Endodermal cell (in vitro differentiated cells): ENCODE results near the gene SPG21. TPM values are rescaled to one million over a fixed set of nuclear protein-coding genes. Genes with fewer than 3 reads are reported as not detected.

Experiments used
- DNase-seq: peaks from one replicate; pipeline ENCODE4 v3.0.0-alpha.2; 2017
- H3K27ac ChIP-seq: 2 replicates; pipeline ENCODE4 v1.5.1; 2013; ENCODE audit warnings: mild to moderate bottlenecking, low read depth, low read length, moderate library complexity
- H3K27me3 ChIP-seq: 2 replicates; pipeline ENCODE4 v1.6.1; 2013; ENCODE audit warnings: mild to moderate bottlenecking, low read length, moderate library complexity; ENCODE audit not compliant: insufficient read depth, control insufficient read depth, poor library complexity, severe bottlenecking
- H3K36me3 ChIP-seq: 2 replicates; pipeline ENCODE4 v1.7.0; 2013; ENCODE audit warnings: mild to moderate bottlenecking, low read length, moderate library complexity; ENCODE audit not compliant: control insufficient read depth, insufficient read depth
- H3K4me1 ChIP-seq: one replicate; pipeline ENCODE4 v1.7.0; 2013; ENCODE audit warnings: low read length; ENCODE audit not compliant: control insufficient read depth, insufficient read depth
- H3K4me3 ChIP-seq: 2 replicates; pipeline ENCODE4 v1.5.1; 2013; ENCODE audit warnings: mild to moderate bottlenecking, low read length, moderate library complexity
- H3K9ac ChIP-seq: 2 replicates; pipeline ENCODE4 v1.6.1; 2013; ENCODE audit warnings: mild to moderate bottlenecking, low read length, moderate library complexity; ENCODE audit not compliant: poor library complexity, severe bottlenecking; ENCODE audit errors: extremely low read depth
- H3K9me3 ChIP-seq: 2 replicates; pipeline ENCODE4 v1.6.1; 2013; ENCODE audit warnings: mild to moderate bottlenecking, low read length, moderate library complexity; ENCODE audit not compliant: control insufficient read depth
- H3K27ac Mint-ChIP-seq: 2 replicates; pipeline ENCODE4 v1.8.0; 2020; ENCODE audit warnings: mixed read lengths
- H3K27me3 Mint-ChIP-seq: 2 replicates; pipeline ENCODE4 v1.8.0; 2021; ENCODE audit warnings: mild to moderate bottlenecking, mixed read lengths; ENCODE audit not compliant: insufficient read depth
- H3K36me3 Mint-ChIP-seq: 2 replicates; pipeline ENCODE4 v1.8.0; 2020; ENCODE audit warnings: low read depth, mixed read lengths
- H3K4me1 Mint-ChIP-seq: 2 replicates; pipeline ENCODE4 v1.8.0; 2020; ENCODE audit warnings: mixed read lengths
- H3K4me3 Mint-ChIP-seq: 2 replicates; pipeline ENCODE4 v1.8.0; 2020; ENCODE audit warnings: mild to moderate bottlenecking, moderate library complexity, mixed read lengths
- H3K9me3 Mint-ChIP-seq: 2 replicates; pipeline ENCODE4 v1.8.0; 2020; ENCODE audit warnings: mild to moderate bottlenecking, mixed read lengths
- WGBS, 2 experiments: methylation state at CpG; one replicate each; pipeline versions ENCODE4 v1.1.5 to v1.1.7; 2013; ENCODE audit warnings: missing lambda C conversion rate in 2 of 2, mixed read lengths in 1 of 2; ENCODE audit not compliant: insufficient coverage in 1 of 2, insufficient read length in 1 of 2; 5-methylcytosine and 5-hydroxymethylcytosine counted together
- total RNA-seq, 2 donors: library from RNA; stranded (reverse); fragmentation: NEBNext Ultra II Directional in 1 of 2; extraction: Animal tissue kit (Norgen Biotek cat#: 25700) in 1 of 2; gene quantifications; 2 replicates in 1 of 2; 3 replicates in 1 of 2; pipeline ENCODE4 v1.2.1, GENCODE V29; 2021
- TF ChIP-seq, protein P1 (sequence below): fragments of 200-600 bp; sonication (generic); conservative IDR thresholded peaks from 2 replicates; pipeline ENCODE4 v1.5.0; 2021; ENCODE audit warnings: antibody characterized with exemption, mild to moderate bottlenecking

The SPG21 gene
- total RNA-seq, 2 donors from 2014 or later = 77.0 to 96.1 TPM

DNA sequence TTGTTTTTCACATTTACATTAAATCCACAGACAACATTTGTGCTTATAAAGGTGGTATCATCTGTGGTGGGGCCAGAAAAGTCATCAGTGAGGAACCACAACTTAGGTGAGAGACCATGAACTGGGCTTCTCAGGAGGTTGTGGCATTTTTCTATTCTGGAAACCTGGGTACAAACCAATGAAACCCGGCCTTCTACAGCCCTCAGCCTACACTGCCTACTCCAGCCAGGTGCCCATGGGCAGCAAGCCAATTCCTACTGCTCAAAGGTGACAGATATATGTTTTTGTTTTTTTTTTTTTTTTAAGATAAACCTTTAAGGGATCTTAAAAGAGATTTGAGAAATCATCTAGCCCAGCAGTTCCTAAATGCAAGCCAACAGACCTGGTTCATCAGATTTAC, 20.3 kb downstream of the SPG21 start:
- Mint-ChIP-seq H3K27me3 (no peaks in the 10 kb centered on the region), H3K36me3 (peaks cover 69% of the 10 kb centered on the region), H3K4me3 (no peak overlapping the region), H3K27ac (no peak overlapping the region), H3K9me3 (no peaks in the 10 kb centered on the region), H3K4me1 (no peaks in the 10 kb centered on the region)
- TF ChIP-seq, protein P1, sequence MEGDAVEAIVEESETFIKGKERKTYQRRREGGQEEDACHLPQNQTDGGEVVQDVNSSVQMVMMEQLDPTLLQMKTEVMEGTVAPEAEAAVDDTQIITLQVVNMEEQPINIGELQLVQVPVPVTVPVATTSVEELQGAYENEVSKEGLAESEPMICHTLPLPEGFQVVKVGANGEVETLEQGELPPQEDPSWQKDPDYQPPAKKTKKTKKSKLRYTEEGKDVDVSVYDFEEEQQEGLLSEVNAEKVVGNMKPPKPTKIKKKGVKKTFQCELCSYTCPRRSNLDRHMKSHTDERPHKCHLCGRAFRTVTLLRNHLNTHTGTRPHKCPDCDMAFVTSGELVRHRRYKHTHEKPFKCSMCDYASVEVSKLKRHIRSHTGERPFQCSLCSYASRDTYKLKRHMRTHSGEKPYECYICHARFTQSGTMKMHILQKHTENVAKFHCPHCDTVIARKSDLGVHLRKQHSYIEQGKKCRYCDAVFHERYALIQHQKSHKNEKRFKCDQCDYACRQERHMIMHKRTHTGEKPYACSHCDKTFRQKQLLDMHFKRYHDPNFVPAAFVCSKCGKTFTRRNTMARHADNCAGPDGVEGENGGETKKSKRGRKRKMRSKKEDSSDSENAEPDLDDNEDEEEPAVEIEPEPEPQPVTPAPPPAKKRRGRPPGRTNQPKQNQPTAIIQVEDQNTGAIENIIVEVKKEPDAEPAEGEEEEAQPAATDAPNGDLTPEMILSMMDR = no peak
- no peak overlapping the region for H3K27ac ChIP-seq
- no peak for DNase-seq
- H3K9ac ChIP-seq = no peak overlapping the region
- no peaks in the 10 kb centered on the region for H3K9me3 ChIP-seq
- H3K27me3 ChIP-seq = no peaks in the 10 kb centered on the region
- H3K4me3 ChIP-seq = no peak overlapping the region
- H3K36me3 ChIP-seq = peaks cover 72% of the 10 kb centered on the region
- no peaks in the 10 kb centered on the region for H3K4me1 ChIP-seq
- WGBS, 2 experiments = 92% methylated on average over 1 of the region's 1 CpG; no CpG with 5 or more reads in 1 of the 2 experiments

DNA sequence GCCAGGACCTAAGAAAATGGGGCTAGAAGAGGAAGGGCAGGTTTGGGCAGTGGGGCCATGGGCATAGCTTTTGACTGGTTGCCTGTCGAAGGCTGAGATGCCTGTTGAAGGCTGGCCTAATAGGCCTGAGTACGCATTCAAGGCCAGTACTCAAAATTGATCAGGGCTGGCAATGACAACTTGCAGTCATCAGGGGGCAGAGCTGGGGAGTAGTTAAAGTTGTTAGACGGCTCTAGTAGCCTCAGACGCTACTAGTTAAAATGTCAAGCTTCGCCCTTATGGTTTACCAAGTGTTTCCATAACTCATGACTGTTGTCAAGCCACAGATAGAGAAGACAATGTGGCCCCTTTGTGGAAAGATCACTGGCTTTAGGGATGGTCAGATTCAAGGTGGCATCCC, 28.7 kb downstream of the SPG21 start:
- H3K4me1 ChIP-seq = no peaks in the 10 kb centered on the region

DNA sequence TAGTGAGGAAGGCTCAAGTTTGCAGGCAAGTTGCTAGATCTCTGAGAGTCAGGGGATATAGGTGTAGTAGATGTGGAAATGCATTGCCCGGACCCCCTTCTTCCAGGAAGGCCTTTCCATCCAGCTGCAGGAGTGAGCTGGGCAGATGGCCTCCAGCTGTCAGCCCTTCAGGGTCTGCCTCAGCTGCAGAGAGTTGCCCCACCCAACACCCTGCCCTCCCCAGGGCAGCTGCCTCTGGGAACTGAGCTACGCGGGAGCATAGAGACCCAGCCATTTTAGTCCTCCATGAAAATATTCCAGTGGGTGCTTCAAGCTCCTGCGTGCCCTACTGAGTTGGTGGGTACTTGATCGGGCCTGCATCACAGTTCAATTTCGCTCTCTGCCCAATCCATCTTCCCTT, 29.6 kb downstream of the SPG21 start:
- 96 to 99% methylated on average over 5 to 6 of the region's 6 CpGs for WGBS, 2 experiments
- Mint-ChIP-seq H3K36me3 (peaks cover 70% of the 10 kb centered on the region), H3K4me1 (no peaks in the 10 kb centered on the region), H3K27ac (no peak overlapping the region), H3K27me3 (no peaks in the 10 kb centered on the region), H3K9me3 (no peaks in the 10 kb centered on the region), H3K4me3 (no peak overlapping the region)
- Histone ChIP-seq H3K4me1 (no peaks in the 10 kb centered on the region), H3K27ac (peak overlapping the region; percentile 10), H3K4me3 (no peak overlapping the region), H3K27me3 (no peaks in the 10 kb centered on the region), H3K9ac (no peak overlapping the region), H3K36me3 (peaks cover 82% of the 10 kb centered on the region), H3K9me3 (no peaks in the 10 kb centered on the region)
- DNase-seq = no peak
- TF ChIP-seq, protein P1 = no peak

More for the DNA sequence above, 28.7 kb downstream of the SPG21 start:
- Histone ChIP-seq H3K9me3 (no peaks in the 10 kb centered on the region), H3K36me3 (peaks cover 80% of the 10 kb centered on the region), H3K4me3 (no peak overlapping the region), H3K27ac (no peak overlapping the region), H3K9ac (no peak overlapping the region), H3K27me3 (no peaks in the 10 kb centered on the region)
- no peak for DNase-seq
- Mint-ChIP-seq H3K36me3 (peaks cover 68% of the 10 kb centered on the region), H3K27ac (no peak overlapping the region), H3K27me3 (no peaks in the 10 kb centered on the region), H3K4me3 (no peak overlapping the region), H3K4me1 (no peaks in the 10 kb centered on the region), H3K9me3 (no peaks in the 10 kb centered on the region)
- TF ChIP-seq, protein P1 = peak; percentile 68
- 93 to 94% methylated on average over 5 of the region's 5 CpGs for WGBS, 2 experiments
